K562 (cell line): ENCODE results near the gene CATSPER1. TPM values are rescaled to one million over a fixed set of nuclear protein-coding genes. Genes with fewer than 3 reads are reported as not detected.

Experiments
- AFF4 ChIP-seq: sonication (generic); formaldehyde crosslinking; IDR thresholded peaks from 2 replicates; pipeline ENCODE4 v1.8.0; 2023; ENCODE audit warnings: mild to moderate bottlenecking, missing genetic modification reagents
- CC2D1A ChIP-seq: fragments of 450-650 bp; IDR thresholded peaks from 2 replicates; pipeline ENCODE4 v1.6.1; 2017; ENCODE audit warnings: mild to moderate bottlenecking
- FOXP1 ChIP-seq: sonication (generic); formaldehyde crosslinking; IDR thresholded peaks from 2 replicates; pipeline ENCODE4 v1.8.0; 2022; ENCODE audit warnings: mild to moderate bottlenecking, missing genetic modification reagents
- KLF16 ChIP-seq: IDR thresholded peaks from 2 replicates; pipeline ENCODE4 v1.6.1; 2016; ENCODE audit warnings: antibody characterized with exemption
- MAFG ChIP-seq: fragments of 450-650 bp; conservative IDR thresholded peaks from 2 replicates; pipeline ENCODE4 v1.6.1; 2016; ENCODE audit warnings: missing genetic modification characterization, missing compliant biosample characterization
- MEIS2 ChIP-seq: fragments of 450-650 bp; IDR thresholded peaks from 2 replicates; pipeline ENCODE4 v1.6.1; 2014; ENCODE audit warnings: mild to moderate bottlenecking; ENCODE audit not compliant: partially characterized antibody
- MTF1 ChIP-seq: fragments of 250-450 bp; sonication (Bioruptor Pico); IDR thresholded peaks from 2 replicates; pipeline ENCODE4 v1.9.0; 2021; ENCODE audit warnings: moderate library complexity, mild to moderate bottlenecking, inconsistent platforms, borderline replicate concordance
- MYBL2 ChIP-seq, 2 experiments: fragments of 450-650 bp in 1 of 2; sonication (generic) in 1 of 2; formaldehyde crosslinking in 1 of 2; IDR thresholded peaks; 2 replicates each; pipeline versions ENCODE4 v1.6.1 to v1.8.1; 2017 to 2022; ENCODE audit warnings: borderline replicate concordance in 1 of 2, inconsistent platforms in 1 of 2, low read depth in 1 of 2, mild to moderate bottlenecking in 1 of 2, missing genetic modification reagents in 1 of 2, moderate library complexity in 1 of 2
- PBX2 ChIP-seq, 2 experiments: IDR thresholded peaks in 1 of 2; conservative IDR thresholded peaks in 1 of 2; 2 replicates each; pipeline ENCODE4 v1.6.1; 2016; ENCODE audit warnings: low read depth in 2 of 2, mild to moderate bottlenecking in 1 of 2, missing compliant biosample characterization in 1 of 2, missing genetic modification characterization in 1 of 2, moderate library complexity in 1 of 2
- RBM25 ChIP-seq: fragments of 200-400 bp; formaldehyde crosslinking; IDR thresholded peaks from 2 replicates; pipeline ENCODE4 v1.6.1; 2018; ENCODE audit warnings: low read length, low read depth, moderate library complexity; ENCODE audit not compliant: severe bottlenecking
- SAFB2 ChIP-seq: fragments of 200-400 bp; formaldehyde crosslinking; IDR thresholded peaks from 2 replicates; pipeline ENCODE4 v1.6.1; 2018; ENCODE audit warnings: borderline replicate concordance, low read length, low read depth, moderate library complexity; ENCODE audit not compliant: severe bottlenecking
- ZNF212 ChIP-seq: fragments of 450-650 bp; formaldehyde crosslinking; IDR thresholded peaks from 2 replicates; pipeline ENCODE4 v1.4.0; 2020; ENCODE audit warnings: mild to moderate bottlenecking
- ZNF77 ChIP-seq: fragments of 250-450 bp; sonication (Bioruptor Pico); IDR thresholded peaks from 2 replicates; pipeline ENCODE4 v1.5.0; 2020
- polyA plus RNA-seq, 8 experiments: library from polyadenylated mRNA; depleted of rRNA in 4 of 8; stranded (reverse) in 5 of 8; unstranded in 3 of 8; fragments of >200 nt; fragmentation: Nextera tagmentation in 2 of 8; fragmentation: Illumina TruSeq in 1 of 8; extraction: Ambion mirVana in 2 of 8; extraction: Trizol in 1 of 8; gene quantifications; 2 replicates each; pipeline versions ENCODE4 v1.2.1 to v1.2.3, GENCODE V29; 2011 to 2014; ENCODE audit warnings: inconsistent platforms in 1 of 8, missing spikeins in 1 of 8
- total RNA-seq, 7 experiments: library from RNA; depleted of rRNA in 6 of 7; stranded (reverse); fragments of >200 nt in 6 of 7; fragmentation: Illumina TruSeq in 2 of 7; extraction: Trizol in 2 of 7; gene quantifications; 2 replicates each; pipeline versions ENCODE4 v1.2.1 to v1.2.3, GENCODE V29; 2011 to 2021; ENCODE audit warnings: low replicate concordance in 1 of 7
- TF ChIP-seq, protein P1 (sequence below): fragments of 250-450 bp; sonication (Bioruptor Pico); IDR thresholded peaks from 2 replicates; pipeline ENCODE4 v1.5.0; 2022; ENCODE audit warnings: mild to moderate bottlenecking
- TF ChIP-seq, protein P2 (sequence below): fragments of 450-650 bp; IDR thresholded peaks from 2 replicates; pipeline ENCODE4 v1.6.1; 2017; ENCODE audit warnings: antibody characterized with exemption

The CATSPER1 gene
- total and polyA plus RNA-seq, 9 of the 15 experiments (the other 6 are each of a cell fraction or from before 2014, with no cell fraction given) = 0.21 to 3.3 (median 0.76) TPM

DNA sequence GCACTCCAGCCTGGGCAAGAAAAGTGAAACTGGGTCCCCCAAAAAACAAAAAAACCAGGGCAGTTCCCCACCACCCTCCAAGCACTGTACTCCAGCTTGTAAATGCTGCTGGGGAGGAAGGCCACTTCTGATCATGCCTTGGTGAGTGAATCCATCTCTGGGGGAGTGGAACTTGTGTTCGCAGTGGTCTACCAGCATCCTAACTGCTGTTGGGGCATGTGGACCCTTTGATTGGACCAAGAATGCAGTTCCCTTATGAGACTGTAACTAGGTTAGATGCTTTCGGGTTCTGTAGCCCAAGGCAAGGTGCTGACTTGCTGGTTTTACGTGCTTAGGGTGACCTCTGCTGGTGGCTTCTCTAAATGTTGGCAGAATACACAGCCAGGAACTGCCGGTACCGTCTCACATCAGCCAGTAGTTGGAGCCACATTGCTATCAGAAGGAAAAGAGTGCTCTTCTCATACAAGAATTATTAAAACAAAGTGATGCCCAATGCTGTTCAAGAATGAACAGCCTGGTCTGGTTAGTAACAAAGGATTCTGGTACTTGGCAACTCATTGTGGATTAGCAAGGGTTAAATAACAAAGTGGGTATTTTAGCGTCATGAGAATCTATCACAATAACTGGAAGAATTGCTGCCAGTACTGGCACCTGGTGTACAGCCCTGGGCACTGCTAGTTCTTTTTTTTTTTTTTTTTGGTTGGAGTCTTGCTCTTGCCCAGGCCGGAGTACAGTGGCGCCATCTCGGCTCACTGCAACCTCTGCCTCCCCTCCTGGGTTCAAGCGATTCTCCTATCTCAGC, 37.3 kb downstream of the CATSPER1 start (continued):
- TF ChIP-seq ZNF212 (CRISPR knock-in tag) (no peak), FOXP1 (CRISPR knock-in tag) (no peak), MTF1 (CRISPR knock-in tag) (no peak), PBX2 (CRISPR knock-in tag; IDR thresholded peaks at IDR 0.05; ENCODE audit: low read depth) (no peak), PBX2 (tag; conservative IDR thresholded peaks at IDR 0.05; ENCODE audit: low read depth) (no peak), MYBL2 (IDR thresholded peaks at IDR 0.05; ENCODE audit: low read depth) (no peak), MYBL2 (CRISPR knock-in tag; IDR thresholded peaks at IDR 0.05; ENCODE audit: borderline replicate concordance) (no peak), ZNF77 (no peak), MAFG (tag) (peak; percentile 76), KLF16 (peak; percentile 80), SAFB2 (no peak), AFF4 (CRISPR knock-in tag) (0 out of 2 replicates have a peak, but pooled peaks have one; percentile 41), MEIS2 (no peak), RBM25 (no peak), CC2D1A (peak; percentile 94)
- TF ChIP-seq, protein P1, sequence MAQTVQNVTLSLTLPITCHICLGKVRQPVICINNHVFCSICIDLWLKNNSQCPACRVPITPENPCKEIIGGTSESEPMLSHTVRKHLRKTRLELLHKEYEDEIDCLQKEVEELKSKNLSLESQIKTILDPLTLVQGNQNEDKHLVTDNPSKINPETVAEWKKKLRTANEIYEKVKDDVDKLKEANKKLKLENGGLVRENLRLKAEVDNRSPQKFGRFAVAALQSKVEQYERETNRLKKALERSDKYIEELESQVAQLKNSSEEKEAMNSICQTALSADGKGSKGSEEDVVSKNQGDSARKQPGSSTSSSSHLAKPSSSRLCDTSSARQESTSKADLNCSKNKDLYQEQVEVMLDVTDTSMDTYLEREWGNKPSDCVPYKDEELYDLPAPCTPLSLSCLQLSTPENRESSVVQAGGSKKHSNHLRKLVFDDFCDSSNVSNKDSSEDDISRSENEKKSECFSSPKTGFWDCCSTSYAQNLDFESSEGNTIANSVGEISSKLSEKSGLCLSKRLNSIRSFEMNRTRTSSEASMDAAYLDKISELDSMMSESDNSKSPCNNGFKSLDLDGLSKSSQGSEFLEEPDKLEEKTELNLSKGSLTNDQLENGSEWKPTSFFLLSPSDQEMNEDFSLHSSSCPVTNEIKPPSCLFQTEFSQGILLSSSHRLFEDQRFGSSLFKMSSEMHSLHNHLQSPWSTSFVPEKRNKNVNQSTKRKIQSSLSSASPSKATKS (CRISPR knock-in tag) = no peak
- TF ChIP-seq, protein P2, sequence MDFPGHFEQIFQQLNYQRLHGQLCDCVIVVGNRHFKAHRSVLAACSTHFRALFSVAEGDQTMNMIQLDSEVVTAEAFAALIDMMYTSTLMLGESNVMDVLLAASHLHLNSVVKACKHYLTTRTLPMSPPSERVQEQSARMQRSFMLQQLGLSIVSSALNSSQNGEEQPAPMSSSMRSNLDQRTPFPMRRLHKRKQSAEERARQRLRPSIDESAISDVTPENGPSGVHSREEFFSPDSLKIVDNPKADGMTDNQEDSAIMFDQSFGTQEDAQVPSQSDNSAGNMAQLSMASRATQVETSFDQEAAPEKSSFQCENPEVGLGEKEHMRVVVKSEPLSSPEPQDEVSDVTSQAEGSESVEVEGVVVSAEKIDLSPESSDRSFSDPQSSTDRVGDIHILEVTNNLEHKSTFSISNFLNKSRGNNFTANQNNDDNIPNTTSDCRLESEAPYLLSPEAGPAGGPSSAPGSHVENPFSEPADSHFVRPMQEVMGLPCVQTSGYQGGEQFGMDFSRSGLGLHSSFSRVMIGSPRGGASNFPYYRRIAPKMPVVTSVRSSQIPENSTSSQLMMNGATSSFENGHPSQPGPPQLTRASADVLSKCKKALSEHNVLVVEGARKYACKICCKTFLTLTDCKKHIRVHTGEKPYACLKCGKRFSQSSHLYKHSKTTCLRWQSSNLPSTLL = no peak
